ENCODE measurements around the gene AGAP1.

- TF ChIP-seq POLR2A (IDR thresholded peaks at IDR 0.05; ENCODE audit: low read depth, low read length) (no peak), TAF1 (IDR thresholded peaks at IDR 0.05; ENCODE audit: borderline replicate concordance, low read depth, low read length) (no peak)
Observed at GRCh38 chr2:235950473-235950809, 456.6 kb downstream of the AGAP1 start.

Measured in GM12892 (cell line).